SK-N-SH treated with all-trans-retinoic acid at 6 μM for 48 hours (cell line): Measurements from ENCODE around the gene GPR171.

Source experiments
- ATAC-seq: fragments of 200-7000 bp; cut with Tn5 transposase; 3 replicates; pipeline ENCODE4 v1.9.1; 2020; ENCODE audit warnings: mild to moderate bottlenecking, moderate library complexity
- ARNTL ChIP-seq: fragments of 450-650 bp; formaldehyde crosslinking; IDR thresholded peaks from 2 replicates; pipeline ENCODE4 v1.5.0; 2020; ENCODE audit warnings: low read depth, mild to moderate bottlenecking, moderate library complexity, borderline replicate concordance
- BACH2 ChIP-seq: fragments of 250-450 bp; sonication (Bioruptor Pico); IDR thresholded peaks from 2 replicates; pipeline ENCODE4 v1.9.0; 2021; ENCODE audit warnings: mild to moderate bottlenecking, borderline replicate concordance
- CSDC2 ChIP-seq: fragments of 250-450 bp; sonication (Bioruptor Pico); IDR thresholded peaks from 2 replicates; pipeline ENCODE4 v1.5.0; 2020; ENCODE audit warnings: mild to moderate bottlenecking, moderate library complexity
- CSRNP3 ChIP-seq: fragments of 250-450 bp; sonication (Bioruptor Pico); IDR thresholded peaks from 2 replicates; pipeline ENCODE4 v1.5.1; 2021; ENCODE audit warnings: mild to moderate bottlenecking, moderate library complexity
- ESRRG ChIP-seq: fragments of 250-450 bp; sonication (Bioruptor Pico); IDR thresholded peaks from 2 replicates; pipeline ENCODE4 v1.6.1; 2021; ENCODE audit warnings: mild to moderate bottlenecking
- GLIS3 ChIP-seq: fragments of 250-450 bp; sonication (Bioruptor Pico); IDR thresholded peaks from 2 replicates; pipeline ENCODE4 v1.5.0; 2020; ENCODE audit warnings: mild to moderate bottlenecking, moderate library complexity
- ISL1 ChIP-seq: fragments of 250-450 bp; sonication (Bioruptor Pico); IDR thresholded peaks from 2 replicates; pipeline ENCODE4 v2.1.2; 2022; ENCODE audit warnings: mild to moderate bottlenecking, moderate library complexity
- OSR1 ChIP-seq: fragments of 250-450 bp; sonication (Bioruptor Pico); IDR thresholded peaks from 2 replicates; pipeline ENCODE4 v1.8.0; 2022; ENCODE audit warnings: moderate library complexity, mild to moderate bottlenecking, inconsistent platforms
- PPARA ChIP-seq: fragments of 250-450 bp; sonication (Bioruptor Pico); IDR thresholded peaks from 2 replicates; pipeline ENCODE4 v1.5.0; 2020; ENCODE audit warnings: mild to moderate bottlenecking, borderline replicate concordance
- RARB ChIP-seq: fragments of 250-450 bp; sonication (Bioruptor Pico); IDR thresholded peaks from 2 replicates; pipeline ENCODE4 v1.8.0; 2021; ENCODE audit warnings: mild to moderate bottlenecking, moderate library complexity
- SNAI2 ChIP-seq: fragments of 250-450 bp; sonication (Bioruptor Pico); IDR thresholded peaks from 2 replicates; pipeline ENCODE4 v1.5.0; 2020; ENCODE audit warnings: mild to moderate bottlenecking, moderate library complexity
- TCF4 ChIP-seq: fragments of 250-450 bp; sonication (Bioruptor Pico); IDR thresholded peaks from 2 replicates; pipeline ENCODE4 v1.8.0; 2021; ENCODE audit warnings: mild to moderate bottlenecking, moderate library complexity, borderline replicate concordance
- TOX ChIP-seq: fragments of 250-450 bp; sonication (Bioruptor Pico); IDR thresholded peaks from 2 replicates; pipeline ENCODE4 v1.8.0; 2021; ENCODE audit warnings: mild to moderate bottlenecking, moderate library complexity, borderline replicate concordance
- ZC3H10 ChIP-seq: fragments of 250-450 bp; sonication (Bioruptor Pico); IDR thresholded peaks from 2 replicates; pipeline ENCODE4 v1.5.1; 2021; ENCODE audit warnings: mild to moderate bottlenecking, moderate library complexity
- ZFP3 ChIP-seq: fragments of 250-450 bp; sonication (Bioruptor Pico); IDR thresholded peaks from 2 replicates; pipeline ENCODE4 v1.5.0; 2020; ENCODE audit warnings: mild to moderate bottlenecking, moderate library complexity
- ZFP30 ChIP-seq: fragments of 450-650 bp; formaldehyde crosslinking; IDR thresholded peaks from 2 replicates; pipeline ENCODE4 v1.5.0; 2022; ENCODE audit warnings: mild to moderate bottlenecking, moderate library complexity
- ZNF565 ChIP-seq: fragments of 450-650 bp; formaldehyde crosslinking; conservative IDR thresholded peaks from 2 replicates; pipeline ENCODE4 v1.5.0; 2020; ENCODE audit warnings: low read depth, mild to moderate bottlenecking, moderate library complexity
- ZNF70 ChIP-seq: fragments of 450-650 bp; formaldehyde crosslinking; IDR thresholded peaks from 2 replicates; pipeline ENCODE4 v1.5.0; 2020; ENCODE audit warnings: mild to moderate bottlenecking, moderate library complexity
- ZNF8 ChIP-seq: fragments of 450-650 bp; formaldehyde crosslinking; IDR thresholded peaks from 2 replicates; pipeline ENCODE4 v1.5.0; 2020; ENCODE audit warnings: mild to moderate bottlenecking, moderate library complexity
- TF ChIP-seq, protein P1 (sequence below): fragments of 250-450 bp; sonication (Bioruptor Pico); IDR thresholded peaks from 2 replicates; pipeline ENCODE4 v1.8.0; 2021; ENCODE audit warnings: low read depth, mild to moderate bottlenecking, moderate library complexity, borderline replicate concordance
- TF ChIP-seq, protein P2 (sequence below): fragments of 250-450 bp; sonication (Bioruptor Pico); IDR thresholded peaks from 2 replicates; pipeline ENCODE4 v1.5.0; 2020; ENCODE audit warnings: mild to moderate bottlenecking, moderate library complexity
- TF ChIP-seq, protein P3 (sequence below): fragments of 250-450 bp; sonication (Bioruptor Pico); IDR thresholded peaks from 2 replicates; pipeline ENCODE4 v1.5.1; 2020; ENCODE audit warnings: low read depth, mild to moderate bottlenecking, moderate library complexity

The GPR171 gene

DNA sequence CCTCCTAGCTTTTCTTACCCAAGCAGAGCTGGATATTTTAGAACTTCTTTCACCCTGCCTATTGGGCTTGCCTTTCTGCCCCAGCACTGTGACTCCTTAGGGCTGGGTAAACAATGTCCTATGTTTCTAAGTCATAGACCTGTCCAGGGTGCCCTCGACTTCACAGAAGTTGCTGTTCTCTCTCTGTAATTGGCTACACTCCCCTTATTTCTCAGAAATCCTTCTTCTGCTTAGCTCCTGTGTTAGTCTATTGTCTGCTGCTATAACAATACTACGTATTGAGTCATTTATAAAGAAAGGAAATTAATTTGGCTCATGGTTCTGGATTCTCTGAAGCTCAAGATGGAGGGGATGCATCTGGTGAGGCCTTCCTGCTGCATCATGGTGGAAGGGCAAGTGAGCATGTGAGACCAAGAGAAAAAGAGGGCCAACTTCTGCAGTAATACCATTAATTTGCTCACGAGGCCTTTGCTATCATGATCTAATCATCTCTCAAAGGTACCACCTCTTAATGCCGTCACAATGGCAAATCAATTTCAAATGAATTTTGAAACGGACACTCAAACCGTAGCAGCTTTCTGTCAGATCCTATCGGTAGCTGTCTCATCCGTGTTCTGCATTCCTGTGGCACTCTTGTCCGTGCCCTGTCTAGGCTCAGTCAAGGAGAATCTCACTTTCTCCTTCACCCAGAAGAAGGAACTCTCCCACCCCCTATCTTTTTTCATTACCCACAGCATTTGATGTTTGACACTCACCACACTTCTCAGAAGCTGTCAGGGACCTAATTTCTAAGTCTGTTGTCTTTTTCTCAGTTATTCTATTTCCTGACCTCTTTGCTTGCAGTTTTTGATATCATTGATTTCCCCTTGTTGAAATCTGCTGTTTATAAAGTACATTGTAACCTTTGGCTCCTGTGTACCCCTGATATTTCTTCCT lies 22.3 kb upstream of the GPR171 start (continued):
- TF ChIP-seq TOX (no peak), RARB (CRISPR knock-in tag) (no peak), ZC3H10 (no peak), ZNF565 (no peak), CSRNP3 (CRISPR knock-in tag) (no peak), TCF4 (no peak), ESRRG (CRISPR knock-in tag) (no peak), ZFP3 (CRISPR knock-in tag) (no peak)
- TF ChIP-seq, protein P1, sequence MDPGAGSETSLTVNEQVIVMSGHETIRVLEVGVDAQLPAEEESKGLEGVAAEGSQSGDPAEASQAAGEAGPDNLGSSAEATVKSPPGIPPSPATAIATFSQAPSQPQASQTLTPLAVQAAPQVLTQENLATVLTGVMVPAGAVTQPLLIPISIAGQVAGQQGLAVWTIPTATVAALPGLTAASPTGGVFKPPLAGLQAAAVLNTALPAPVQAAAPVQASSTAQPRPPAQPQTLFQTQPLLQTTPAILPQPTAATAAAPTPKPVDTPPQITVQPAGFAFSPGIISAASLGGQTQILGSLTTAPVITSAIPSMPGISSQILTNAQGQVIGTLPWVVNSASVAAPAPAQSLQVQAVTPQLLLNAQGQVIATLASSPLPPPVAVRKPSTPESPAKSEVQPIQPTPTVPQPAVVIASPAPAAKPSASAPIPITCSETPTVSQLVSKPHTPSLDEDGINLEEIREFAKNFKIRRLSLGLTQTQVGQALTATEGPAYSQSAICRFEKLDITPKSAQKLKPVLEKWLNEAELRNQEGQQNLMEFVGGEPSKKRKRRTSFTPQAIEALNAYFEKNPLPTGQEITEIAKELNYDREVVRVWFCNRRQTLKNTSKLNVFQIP: no peak

GRCh38 chr3:151224268-151224866 lies 21.4 kb upstream of the GPR171 start:
- no peak for TF ChIP-seq SNAI2
- TF ChIP-seq TOX: no peak
- TF ChIP-seq CSDC2 (CRISPR knock-in tag): no peak
- TF ChIP-seq TCF4: no peak
- no peak for TF ChIP-seq ESRRG (CRISPR knock-in tag)
- no peak for TF ChIP-seq OSR1 (CRISPR knock-in tag)
- no peak for TF ChIP-seq ZNF70 (CRISPR knock-in tag)
- no peak for TF ChIP-seq ARNTL
- no peak for TF ChIP-seq ZNF8
- TF ChIP-seq, protein P2, sequence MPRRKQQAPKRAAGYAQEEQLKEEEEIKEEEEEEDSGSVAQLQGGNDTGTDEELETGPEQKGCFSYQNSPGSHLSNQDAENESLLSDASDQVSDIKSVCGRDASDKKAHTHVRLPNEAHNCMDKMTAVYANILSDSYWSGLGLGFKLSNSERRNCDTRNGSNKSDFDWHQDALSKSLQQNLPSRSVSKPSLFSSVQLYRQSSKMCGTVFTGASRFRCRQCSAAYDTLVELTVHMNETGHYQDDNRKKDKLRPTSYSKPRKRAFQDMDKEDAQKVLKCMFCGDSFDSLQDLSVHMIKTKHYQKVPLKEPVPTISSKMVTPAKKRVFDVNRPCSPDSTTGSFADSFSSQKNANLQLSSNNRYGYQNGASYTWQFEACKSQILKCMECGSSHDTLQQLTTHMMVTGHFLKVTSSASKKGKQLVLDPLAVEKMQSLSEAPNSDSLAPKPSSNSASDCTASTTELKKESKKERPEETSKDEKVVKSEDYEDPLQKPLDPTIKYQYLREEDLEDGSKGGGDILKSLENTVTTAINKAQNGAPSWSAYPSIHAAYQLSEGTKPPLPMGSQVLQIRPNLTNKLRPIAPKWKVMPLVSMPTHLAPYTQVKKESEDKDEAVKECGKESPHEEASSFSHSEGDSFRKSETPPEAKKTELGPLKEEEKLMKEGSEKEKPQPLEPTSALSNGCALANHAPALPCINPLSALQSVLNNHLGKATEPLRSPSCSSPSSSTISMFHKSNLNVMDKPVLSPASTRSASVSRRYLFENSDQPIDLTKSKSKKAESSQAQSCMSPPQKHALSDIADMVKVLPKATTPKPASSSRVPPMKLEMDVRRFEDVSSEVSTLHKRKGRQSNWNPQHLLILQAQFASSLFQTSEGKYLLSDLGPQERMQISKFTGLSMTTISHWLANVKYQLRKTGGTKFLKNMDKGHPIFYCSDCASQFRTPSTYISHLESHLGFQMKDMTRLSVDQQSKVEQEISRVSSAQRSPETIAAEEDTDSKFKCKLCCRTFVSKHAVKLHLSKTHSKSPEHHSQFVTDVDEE (CRISPR knock-in tag): no peak
- no peak for TF ChIP-seq PPARA (CRISPR knock-in tag)
- no peak for TF ChIP-seq ZFP3 (CRISPR knock-in tag)
- TF ChIP-seq ZFP30 (CRISPR knock-in tag): no peak
- no peak for TF ChIP-seq GLIS3 (CRISPR knock-in tag)
- no peak for TF ChIP-seq ZC3H10
- TF ChIP-seq, protein P1: no peak
- TF ChIP-seq, protein P3, sequence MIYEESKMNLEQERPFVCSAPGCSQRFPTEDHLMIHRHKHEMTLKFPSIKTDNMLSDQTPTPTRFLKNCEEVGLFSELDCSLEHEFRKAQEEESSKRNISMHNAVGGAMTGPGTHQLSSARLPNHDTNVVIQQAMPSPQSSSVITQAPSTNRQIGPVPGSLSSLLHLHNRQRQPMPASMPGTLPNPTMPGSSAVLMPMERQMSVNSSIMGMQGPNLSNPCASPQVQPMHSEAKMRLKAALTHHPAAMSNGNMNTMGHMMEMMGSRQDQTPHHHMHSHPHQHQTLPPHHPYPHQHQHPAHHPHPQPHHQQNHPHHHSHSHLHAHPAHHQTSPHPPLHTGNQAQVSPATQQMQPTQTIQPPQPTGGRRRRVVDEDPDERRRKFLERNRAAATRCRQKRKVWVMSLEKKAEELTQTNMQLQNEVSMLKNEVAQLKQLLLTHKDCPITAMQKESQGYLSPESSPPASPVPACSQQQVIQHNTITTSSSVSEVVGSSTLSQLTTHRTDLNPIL (CRISPR knock-in tag): no peak
- TF ChIP-seq ISL1 (CRISPR knock-in tag): no peak
- no peak for ATAC-seq

- peak; percentile 81 for ATAC-seq
- TF ChIP-seq CSDC2 (CRISPR knock-in tag) (no peak), ESRRG (CRISPR knock-in tag) (no peak), ZNF70 (CRISPR knock-in tag) (no peak), PPARA (CRISPR knock-in tag) (no peak), OSR1 (CRISPR knock-in tag) (no peak), BACH2 (no peak), ZNF565 (no peak), ZFP30 (CRISPR knock-in tag) (no peak), ZC3H10 (peak; percentile 56; the same call in 1 of the 2 replicates), CSRNP3 (CRISPR knock-in tag) (no peak), ARNTL (no peak), ZNF8 (no peak)
- TF ChIP-seq, protein P3 (CRISPR knock-in tag): peak; percentile 51; the same call in 1 of the 2 replicates
Observed at GRCh38 chr3:151219056-151219455, 16.0 kb upstream of the GPR171 start.
